Stomach (tissue), 4 donors: Measurements from ENCODE around the gene TAS1R1.

ENCODE experiments used
- POLR2AphosphoS5 ChIP-seq, 3 donors: sonication (generic); formaldehyde crosslinking; IDR thresholded peaks; one replicate each; pipeline ENCODE4 v1.6.1; 2016; ENCODE audit warnings: antibody characterized with exemption in 3 of 3
- TF ChIP-seq, protein P1 (sequence below), 7 experiments: fragments of 450-650 bp in 4 of 7; fragments of 200-600 bp in 3 of 7; sonication (generic) in 3 of 7; IDR thresholded peaks; one replicate each; pipeline ENCODE4 v1.5.1; 2016 to 2019; ENCODE audit warnings: antibody characterized with exemption in 7 of 7, control low read depth in 2 of 7, mild to moderate bottlenecking in 1 of 7

DNA sequence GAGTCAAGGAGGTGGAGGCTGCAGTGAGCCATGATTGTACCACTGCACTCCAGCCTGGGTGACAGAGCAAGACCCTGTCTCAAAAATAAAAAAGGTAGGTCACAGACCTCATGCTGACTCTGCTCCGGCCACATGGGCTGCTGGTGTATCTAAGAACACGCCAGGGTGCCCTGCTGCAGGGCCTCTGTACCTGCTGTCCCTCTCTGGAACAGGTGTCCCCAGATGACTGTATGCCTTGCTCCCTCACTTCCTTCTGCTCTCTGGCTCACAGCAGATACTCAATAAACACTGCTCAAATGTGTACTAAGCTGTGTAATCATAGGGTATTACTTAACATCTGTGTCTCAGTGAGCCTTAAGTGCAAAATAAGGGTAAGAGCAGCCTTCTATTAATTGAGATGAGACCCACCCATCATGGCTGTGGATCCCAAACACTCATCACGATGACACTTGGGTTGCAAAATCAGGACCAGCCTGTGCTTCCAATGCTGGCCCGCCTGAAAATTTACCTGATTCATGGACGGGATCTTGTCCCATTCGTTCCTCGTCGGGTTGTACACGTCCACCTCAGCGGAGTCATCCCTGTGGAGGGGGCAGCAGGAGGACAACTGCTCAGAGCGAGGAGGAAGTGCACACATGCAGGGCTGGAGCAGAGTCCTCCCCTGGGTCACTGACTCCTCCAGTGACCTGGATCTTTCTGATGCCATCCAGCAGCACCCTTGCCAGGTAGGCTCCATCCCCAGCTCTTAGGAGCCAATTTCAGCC, 40.1 kb downstream of the TAS1R1 start:
- TF ChIP-seq, protein P1, sequence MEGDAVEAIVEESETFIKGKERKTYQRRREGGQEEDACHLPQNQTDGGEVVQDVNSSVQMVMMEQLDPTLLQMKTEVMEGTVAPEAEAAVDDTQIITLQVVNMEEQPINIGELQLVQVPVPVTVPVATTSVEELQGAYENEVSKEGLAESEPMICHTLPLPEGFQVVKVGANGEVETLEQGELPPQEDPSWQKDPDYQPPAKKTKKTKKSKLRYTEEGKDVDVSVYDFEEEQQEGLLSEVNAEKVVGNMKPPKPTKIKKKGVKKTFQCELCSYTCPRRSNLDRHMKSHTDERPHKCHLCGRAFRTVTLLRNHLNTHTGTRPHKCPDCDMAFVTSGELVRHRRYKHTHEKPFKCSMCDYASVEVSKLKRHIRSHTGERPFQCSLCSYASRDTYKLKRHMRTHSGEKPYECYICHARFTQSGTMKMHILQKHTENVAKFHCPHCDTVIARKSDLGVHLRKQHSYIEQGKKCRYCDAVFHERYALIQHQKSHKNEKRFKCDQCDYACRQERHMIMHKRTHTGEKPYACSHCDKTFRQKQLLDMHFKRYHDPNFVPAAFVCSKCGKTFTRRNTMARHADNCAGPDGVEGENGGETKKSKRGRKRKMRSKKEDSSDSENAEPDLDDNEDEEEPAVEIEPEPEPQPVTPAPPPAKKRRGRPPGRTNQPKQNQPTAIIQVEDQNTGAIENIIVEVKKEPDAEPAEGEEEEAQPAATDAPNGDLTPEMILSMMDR (IDR thresholded peaks at IDR 0.05), result no peak
- TF ChIP-seq POLR2AphosphoS5 (IDR thresholded peaks at IDR 0.05), result no peak
